SK-N-SH (cell line): ENCODE data around the gene SPOCK1. TPM values are rescaled to one million over a fixed set of nuclear protein-coding genes. Genes with fewer than 3 reads are reported as not detected.
"Not testable (repeated sequence)": the region's sequence is repeated elsewhere in the genome, so short reads cannot be mapped to it uniquely, and the experiment has no call there.

Experiments
- CTCF ChIA-PET: fragments of 300-600, 350-600 bp; formaldehyde crosslinking; extraction: SDS; loops from one replicate; lab custom pipeline; 2021; lab: Yijun Ruan, JAX
- POLR2A ChIA-PET: fragments of 350-600 bp; sonication (Branson Sonifier 250); formaldehyde crosslinking; extraction: SDS; loops from one replicate; lab custom pipeline; 2020; ENCODE audit warnings: antibody characterized with exemption, inconsistent platforms; lab: Yijun Ruan, JAX
- DNase-seq: peaks from one replicate; pipeline ENCODE4 v3.0.0; 2012
- H2AFZ ChIP-seq: fragments of 200-600 bp; sonication (generic); 2 replicates; pipeline ENCODE4 v1.8.1; 2016; ENCODE audit warnings: antibody characterized with exemption, mild to moderate bottlenecking, low read depth
- H3F3A ChIP-seq: fragments of 200-600 bp; sonication (generic); replicated peaks from 2 replicates; pipeline ENCODE3; 2016; ENCODE audit warnings: antibody characterized with exemption, mild to moderate bottlenecking; ENCODE audit not compliant: insufficient read depth
- H3K27ac ChIP-seq, 2 experiments: fragments of 200-500 bp in 1 of 2; fragments of 200-600 bp in 1 of 2; sonication (Bioruptor generic) in 1 of 2; sonication (generic), shearing (Covaris generic) in 1 of 2; 2 replicates each; pipeline versions ENCODE4 v1.5.1 to v1.6.1; 2014 to 2016; ENCODE audit warnings: low read depth in 2 of 2, inconsistent platforms in 1 of 2, low read length in 1 of 2, mild to moderate bottlenecking in 1 of 2, mixed read lengths in 1 of 2
- H3K27me3 ChIP-seq: fragments of 200-600 bp; sonication (generic), shearing (Covaris generic); 2 replicates; pipeline ENCODE4 v1.6.1; 2016; ENCODE audit warnings: mixed run types; ENCODE audit not compliant: insufficient read depth
- H3K36me3 ChIP-seq, 2 experiments: fragments of 200-500 bp in 1 of 2; fragments of 200-600 bp in 1 of 2; sonication (Bioruptor generic) in 1 of 2; sonication (generic) in 1 of 2; replicated peaks in 1 of 2; 2 replicates each; pipeline versions ENCODE3 to v1.5.1; 2014 to 2016; ENCODE audit warnings: low read length in 1 of 2, mild to moderate bottlenecking in 1 of 2; ENCODE audit not compliant: insufficient read depth in 2 of 2, control insufficient read depth in 1 of 2
- H3K4me1 ChIP-seq, 2 experiments: fragments of 200-500 bp in 1 of 2; fragments of 200-600 bp in 1 of 2; sonication (Bioruptor generic) in 1 of 2; sonication (generic), shearing (Covaris generic) in 1 of 2; 2 replicates each; pipeline versions ENCODE4 v1.5.1 to v1.6.1; 2014 to 2016; ENCODE audit warnings: low read depth in 1 of 2, low read length in 1 of 2, mixed run types in 1 of 2; ENCODE audit not compliant: insufficient read depth in 2 of 2, control insufficient read depth in 1 of 2
- H3K4me2 ChIP-seq: fragments of 200-600 bp; sonication (generic), shearing (Covaris generic); 2 replicates; pipeline ENCODE4 v1.6.1; 2017; ENCODE audit warnings: mixed run types
- H3K4me3 ChIP-seq, 2 experiments: fragments of 200-500 bp in 1 of 2; fragments of 200-600 bp in 1 of 2; sonication (Bioruptor generic) in 1 of 2; sonication (generic), shearing (Covaris generic) in 1 of 2; 2 replicates each; pipeline versions ENCODE4 v1.5.1 to v1.8.1; 2014 to 2016; ENCODE audit warnings: low read depth in 2 of 2, inconsistent platforms in 1 of 2, low read length in 1 of 2, mild to moderate bottlenecking in 1 of 2, mixed read lengths in 1 of 2, moderate library complexity in 1 of 2
- H3K79me2 ChIP-seq: fragments of 200-600 bp; sonication (generic); 2 replicates; pipeline ENCODE4 v1.8.1; 2017; ENCODE audit warnings: mild to moderate bottlenecking; ENCODE audit not compliant: insufficient read depth
- H3K9ac ChIP-seq: fragments of 200-600 bp; sonication (generic); 2 replicates; pipeline ENCODE4 v1.6.1; 2017; ENCODE audit warnings: mixed run types
- H3K9me2 ChIP-seq: fragments of 200-600 bp; sonication (generic); 2 replicates; pipeline ENCODE4 v1.6.1; 2017; ENCODE audit warnings: mixed run types
- H3K9me3 ChIP-seq: fragments of 200-600 bp; sonication (generic); 2 replicates; pipeline ENCODE4 v1.6.1; 2017; ENCODE audit warnings: mixed run types, mild to moderate bottlenecking, moderate library complexity
- H4K20me1 ChIP-seq: fragments of 200-600 bp; sonication (generic); 2 replicates; pipeline ENCODE4 v1.6.1; 2017; ENCODE audit warnings: mild to moderate bottlenecking, mixed run types; ENCODE audit not compliant: insufficient read depth
- FOXM1 ChIP-seq: IDR thresholded peaks from 2 replicates; pipeline ENCODE4 v1.4.0; 2012; ENCODE audit warnings: low read depth, mild to moderate bottlenecking
- GABPA ChIP-seq: IDR thresholded peaks from 2 replicates; pipeline ENCODE4 v1.4.0; 2012; ENCODE audit warnings: low read depth, mild to moderate bottlenecking
- IRF3 ChIP-seq: fragments of 150-350 bp; IDR thresholded peaks from 2 replicates; pipeline ENCODE4 v1.6.1; 2016; ENCODE audit warnings: mild to moderate bottlenecking, low read depth, low read length
- JUND ChIP-seq: IDR thresholded peaks from 2 replicates; pipeline ENCODE4 v1.4.0; 2012
- NFIC ChIP-seq: IDR thresholded peaks from 2 replicates; pipeline ENCODE4 v1.4.0; 2012; ENCODE audit warnings: borderline replicate concordance
- PBX3 ChIP-seq: IDR thresholded peaks from 2 replicates; pipeline ENCODE4; 2012
- RAD21 ChIP-seq: IDR thresholded peaks from 2 replicates; pipeline ENCODE4 v1.6.1; 2012; ENCODE audit warnings: mild to moderate bottlenecking, low read length
- REST ChIP-seq: IDR thresholded peaks from 2 replicates; pipeline ENCODE4 v1.6.1; 2012; ENCODE audit warnings: mild to moderate bottlenecking, low read depth, low read length, moderate library complexity
- TAF1 ChIP-seq: IDR thresholded peaks from 2 replicates; pipeline ENCODE4 v1.6.1; 2012; ENCODE audit warnings: low read depth, mild to moderate bottlenecking, low read length, moderate library complexity, borderline replicate concordance
- TCF12 ChIP-seq: IDR thresholded peaks from 2 replicates; pipeline ENCODE4 v1.4.0; 2012
- USF2 ChIP-seq: fragments of 150-350 bp; IDR thresholded peaks from 2 replicates; pipeline ENCODE4 v1.6.1; 2017; ENCODE audit warnings: antibody characterized with exemption, low read length, low read depth, borderline replicate concordance
- ZBTB33 ChIP-seq: IDR thresholded peaks from 2 replicates; pipeline ENCODE4 v1.4.0; 2012; ENCODE audit warnings: low read depth, borderline replicate concordance
- WGBS: methylation state at CpG from one replicate; pipeline ENCODE4 v1.1.6; 2017; ENCODE audit warnings: low lambda C conversion rate; 5-methylcytosine and 5-hydroxymethylcytosine counted together
- polyA plus RNA-seq, 3 experiments: library from polyadenylated mRNA; depleted of rRNA; stranded (reverse); fragments of >200 nt; gene quantifications; 2 replicates each; pipeline ENCODE4 v1.2.3, GENCODE V29; 2012

The SPOCK1 gene
- polyA plus RNA-seq, 1 of the 3 experiments (the other 2 are of a cell fraction): 11.3 TPM

- Histone ChIP-seq H4K20me1 (no peaks in the 10 kb centered on the region), H3K79me2 (peaks cover 27% of the 10 kb centered on the region), H3K9ac (no peak overlapping the region), H3K4me1 (peaks cover 0 to 6% of the 10 kb centered on the region in 2 experiments; a peak in 1 of 4 replicates), H3K27ac (no peak overlapping the region), H2AFZ (no peak overlapping the region), H3K4me2 (no peak overlapping the region), H3K36me3 (no peaks in the 10 kb centered on the region), H3F3A (no peaks in the 10 kb centered on the region), H3K27me3 (no peaks in the 10 kb centered on the region), H3K9me2 (no peaks in the 10 kb centered on the region), H3K9me3 (no peaks in the 10 kb centered on the region), H3K4me3 (no peak overlapping the region)
- no peak for TF ChIP-seq FOXM1
- TF ChIP-seq TCF12: no peak
- no peak for TF ChIP-seq NFIC
- CTCF ChIA-PET: interaction anchor here (1.0 to 2.6 kb wide), 3 partner anchors 20 to 180 kb away, joined by 3 to 14 read pairs (median 3); no protein-coding TSS in a partner anchor
- WGBS: 38% methylated on average over 4 of the region's 4 CpGs
- DNase-seq: no peak
- POLR2A ChIA-PET: no interaction called here
Observed at GRCh38 chr5:137501226-137501625, 2.1 kb upstream of the SPOCK1 start.

GRCh38 chr5:137500615-137501225 is 1.6 kb upstream of the SPOCK1 start:
- DNase-seq: no peak
- Histone ChIP-seq H3K4me1 (peaks cover 0 to 6% of the 10 kb centered on the region in 2 experiments; a peak in 1 of 4 replicates), H2AFZ (no peak overlapping the region), H3K79me2 (peaks cover 32% of the 10 kb centered on the region), H4K20me1 (no peaks in the 10 kb centered on the region), H3K4me3 (no peak overlapping the region), H3K4me2 (no peak overlapping the region), H3K27me3 (no peaks in the 10 kb centered on the region), H3K36me3 (no peaks in the 10 kb centered on the region), H3K9ac (no peak overlapping the region), H3F3A (no peaks in the 10 kb centered on the region), H3K9me3 (no peaks in the 10 kb centered on the region), H3K9me2 (no peaks in the 10 kb centered on the region), H3K27ac (no peak overlapping the region)
- whole genome bisulfite sequencing: 73% methylated on average over 11 of the region's 11 CpGs
- CTCF ChIA-PET: interaction anchor here (2.6 kb wide), 1 partner anchor 180 kb away, joined by 14 read pairs; no protein-coding TSS in a partner anchor
- TF ChIP-seq ZBTB33: no peak
- TF ChIP-seq FOXM1: no peak
- no peak for TF ChIP-seq TCF12
- TF ChIP-seq GABPA: no peak
- no peak for TF ChIP-seq IRF3
- no peak for TF ChIP-seq NFIC
- TF ChIP-seq TAF1: no peak
- TF ChIP-seq RAD21: no peak
- no peak for TF ChIP-seq USF2
- TF ChIP-seq JUND: no peak
- no peak for TF ChIP-seq PBX3
- TF ChIP-seq REST: no peak
- POLR2A ChIA-PET: no interaction called here

GRCh38 chr5:137499506-137499847 is 351 bp upstream of the SPOCK1 start:
- DNase-seq, H3K9me3 ChIP-seq, H3K4me3 ChIP-seq, H3K9me2 ChIP-seq, H3K36me3 ChIP-seq, H3K9ac ChIP-seq, H3K27me3 ChIP-seq, H3F3A ChIP-seq, H3K4me1 ChIP-seq, H3K27ac ChIP-seq, H4K20me1 ChIP-seq, H2AFZ ChIP-seq, POLR2A ChIA-PET, H3K4me2 ChIP-seq: not testable (repeated sequence)
- 100% methylated on average over 1 of the region's 5 CpGs for WGBS
- peaks cover 44% of the 10 kb centered on the region for H3K79me2 ChIP-seq
- CTCF ChIA-PET: interaction anchor here (0.8 to 4.6 kb wide), 16 partner anchors 21 to 697 kb away, joined by 3 to 140 read pairs (median 4); no protein-coding TSS in a partner anchor
